HL-60 (cell line): Measurements from ENCODE around the gene FAM72A.
"Not testable (repeated sequence)": the region's sequence is repeated elsewhere in the genome, so short reads cannot be mapped to it uniquely, and the experiment has no call there.

ENCODE experiments used
- CTCF ChIP-seq: IDR thresholded peaks from one replicate; pipeline ENCODE4 v1.5.1; 2011; ENCODE audit warnings: low read length, control low read depth, inconsistent platforms; ENCODE audit not compliant: insufficient read depth
- POLR2AphosphoS5 ChIP-seq: IDR thresholded peaks from 2 replicates; pipeline ENCODE4 v1.6.1; 2012; ENCODE audit warnings: low read depth
- REST ChIP-seq: IDR thresholded peaks from 2 replicates; pipeline ENCODE4 v1.6.1; 2012; ENCODE audit warnings: low read depth; ENCODE audit not compliant: insufficient replicate concordance

- TF ChIP-seq CTCF, POLR2AphosphoS5, REST: not testable (repeated sequence)
These were observed 40.7 kb upstream of the FAM72A start for GRCh38 chr1:206243335-206243734.
